Activated CD8-positive, alpha-beta memory T cell treated with anti-CD3 and anti-CD28 coated beads for 24 hours (primary cell): ENCODE results near the gene SCARB2.
A peak's percentile ranks its signal among the peaks of the same experiment; 100 is the strongest.

Source experiments
- DNase-seq: peaks from one replicate; pipeline ENCODE4 v3.0.0-alpha.2; 2020

Gene SCARB2

DNA sequence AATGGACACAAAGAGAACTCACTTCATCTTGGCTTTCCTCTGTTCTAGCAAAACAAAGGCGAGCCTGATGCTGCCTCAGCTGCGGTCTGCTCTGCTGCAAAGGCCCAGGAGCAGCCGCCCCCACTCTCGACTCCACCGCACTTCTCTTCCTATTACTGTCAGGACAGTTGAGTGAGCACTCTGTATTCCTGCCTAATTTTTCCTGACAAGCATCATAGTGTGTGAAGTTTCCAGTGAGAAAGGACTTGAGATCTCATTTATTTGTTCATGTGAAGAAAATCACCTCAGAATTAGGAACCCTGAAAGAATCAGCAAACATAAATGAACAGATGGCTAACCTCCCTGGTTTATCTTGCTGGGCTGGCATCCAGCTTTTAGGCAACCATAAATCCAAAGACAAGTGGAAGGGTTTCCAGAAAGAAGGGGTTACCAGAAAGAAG, 15.6 kb downstream of the SCARB2 start:
- DNase-seq, result no peak

DNA sequence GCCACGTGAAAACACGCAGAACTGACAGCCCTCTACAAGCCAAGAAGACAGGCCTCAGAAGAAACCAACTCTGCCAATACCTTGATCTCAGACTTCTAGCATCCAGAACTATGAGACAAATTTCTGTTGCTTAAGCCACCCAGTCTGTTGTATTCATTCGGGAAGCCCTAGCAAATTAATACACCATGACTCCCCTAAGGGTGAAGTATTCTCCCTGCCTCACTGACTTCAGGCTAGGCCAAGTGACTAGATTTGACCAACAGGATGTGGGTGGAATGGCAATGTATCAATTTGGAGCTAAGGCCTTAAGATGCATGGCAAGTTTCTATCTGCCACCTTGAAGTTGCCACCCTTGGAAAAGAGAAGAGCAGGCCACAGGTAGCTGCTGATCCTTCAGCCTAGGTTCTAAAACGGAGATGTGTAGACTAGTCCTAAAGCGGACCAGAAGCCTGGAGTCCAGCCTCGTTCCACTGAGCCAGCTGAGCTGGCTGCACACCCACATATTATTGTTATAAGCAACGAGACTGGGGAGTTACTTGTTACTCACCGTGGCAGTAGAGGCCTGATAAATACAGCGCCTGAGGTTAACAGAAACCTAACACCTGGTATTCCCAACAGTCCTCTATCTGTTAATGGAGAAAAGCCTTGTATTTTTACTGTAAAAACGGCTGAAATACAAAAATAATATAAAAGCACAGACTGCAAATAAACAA, 16.4 kb downstream of the SCARB2 start:
- DNase-seq, result no peak

DNA sequence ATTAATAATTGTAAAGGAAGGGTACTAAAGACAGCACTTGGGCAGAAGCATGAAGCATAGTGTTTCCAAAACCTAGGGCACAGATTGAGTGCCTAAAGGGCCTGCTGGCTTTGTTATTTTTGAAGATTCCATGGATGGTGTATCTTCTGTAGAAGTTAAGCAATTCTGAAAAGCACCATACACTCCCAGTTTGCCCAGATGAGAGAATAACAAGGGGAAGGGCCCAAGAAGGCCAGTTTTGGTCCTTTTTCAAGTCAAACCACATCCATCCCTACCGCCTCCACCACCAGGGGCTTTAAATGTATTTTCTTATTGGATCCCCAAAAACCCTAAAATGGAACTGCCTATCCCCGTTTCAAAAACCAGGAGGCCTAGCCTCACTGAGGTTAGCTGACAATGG, 17.2 kb downstream of the SCARB2 start:
- DNase-seq, result no peak

DNA sequence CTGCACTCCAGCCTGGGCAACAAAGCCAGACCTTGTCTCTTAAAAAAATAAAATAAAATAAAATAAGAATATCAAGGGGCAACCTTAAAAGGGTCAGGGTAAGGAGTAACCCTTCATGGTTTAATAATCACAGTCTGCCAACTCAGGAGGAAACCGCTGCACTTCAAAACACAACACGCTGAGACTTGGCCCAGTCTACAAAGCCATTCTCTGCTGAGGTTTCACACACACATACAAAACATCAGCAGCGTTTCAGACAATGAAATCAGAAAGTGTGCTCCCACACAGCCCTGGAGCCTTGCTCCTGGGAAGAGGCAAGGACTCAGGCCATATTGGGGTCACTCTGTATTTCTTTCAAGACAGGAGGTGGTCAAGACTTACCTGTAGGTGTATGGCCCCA, 18.3 kb downstream of the SCARB2 start:
- DNase-seq, result no peak

DNA sequence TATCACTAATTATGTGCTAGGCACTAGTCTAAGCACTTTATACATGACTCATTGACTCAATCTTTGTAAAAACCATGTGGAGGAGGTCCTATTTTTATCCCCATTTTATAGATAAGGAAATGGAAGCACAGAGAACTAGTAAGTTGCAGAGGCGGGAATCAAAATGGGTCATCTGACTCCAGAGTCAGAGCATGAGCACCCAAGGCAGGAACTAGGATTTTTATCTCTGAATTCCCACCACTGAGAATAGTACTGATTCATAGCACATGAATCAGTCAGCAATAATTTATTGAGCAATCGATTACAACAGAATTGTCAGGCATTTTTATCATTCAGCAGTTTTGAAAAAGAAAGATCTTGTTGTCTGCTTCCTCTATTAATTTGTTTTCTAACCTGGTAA, 19.3 kb downstream of the SCARB2 start:
- DNase-seq, result no peak

DNA sequence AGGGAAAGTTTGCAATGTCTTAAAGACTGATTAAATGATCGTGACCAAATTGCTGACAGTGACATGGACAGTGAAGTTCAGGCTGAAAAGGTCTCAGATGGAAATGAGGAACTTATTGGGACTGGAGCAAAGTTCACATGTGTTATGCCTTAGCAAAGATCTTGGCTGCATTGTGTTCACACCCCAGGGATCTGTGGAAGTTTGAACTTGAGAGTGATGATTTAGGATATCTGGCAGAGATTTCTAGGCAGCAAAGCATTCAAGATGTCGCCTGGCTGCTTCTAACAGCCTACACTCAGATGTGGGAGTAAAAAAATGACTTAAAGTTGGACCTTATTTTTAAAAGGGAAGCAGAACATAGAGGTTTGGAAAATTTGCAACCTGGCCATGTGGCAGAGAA, 21.4 kb downstream of the SCARB2 start:
- DNase-seq, result no peak

DNA sequence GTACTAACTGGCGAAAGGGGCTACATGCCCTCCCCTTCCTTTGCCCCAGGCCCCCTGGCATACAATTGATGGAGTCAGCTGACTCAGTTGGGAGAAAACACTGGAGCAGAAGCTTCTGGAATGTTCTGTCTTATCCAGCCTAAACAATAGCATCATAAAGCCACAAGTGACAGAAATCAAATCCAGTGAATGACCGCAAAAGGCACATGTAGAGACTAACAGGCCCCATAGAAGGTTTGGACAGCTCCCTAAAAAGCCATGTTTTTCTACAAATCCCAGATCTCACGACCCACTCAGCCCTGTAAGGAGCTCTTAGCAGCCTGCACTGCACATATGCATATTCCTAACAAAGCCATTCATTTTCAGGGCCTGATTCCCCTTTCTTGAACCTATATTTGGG, 25.1 kb downstream of the SCARB2 start:
- no peak for DNase-seq

DNA sequence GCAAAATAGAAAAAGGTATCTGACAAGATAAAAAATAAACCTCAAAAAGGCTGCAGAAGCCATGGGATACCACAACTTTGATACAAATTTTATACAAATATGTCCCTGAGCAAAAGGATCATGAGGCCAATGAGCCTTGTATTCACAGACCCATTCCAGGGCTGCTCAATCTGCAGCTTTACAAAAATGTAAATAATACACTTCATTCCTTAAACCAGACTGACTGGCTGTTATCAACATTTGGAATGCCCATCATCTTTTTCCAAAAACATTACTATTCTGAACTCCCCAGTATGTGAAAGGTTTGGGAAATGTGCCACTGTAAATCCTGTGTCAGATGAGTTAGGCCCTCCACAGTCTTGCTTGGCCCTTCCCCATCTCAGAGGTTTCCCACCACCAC, 25.5 kb downstream of the SCARB2 start:
- DNase-seq, result no peak

DNA sequence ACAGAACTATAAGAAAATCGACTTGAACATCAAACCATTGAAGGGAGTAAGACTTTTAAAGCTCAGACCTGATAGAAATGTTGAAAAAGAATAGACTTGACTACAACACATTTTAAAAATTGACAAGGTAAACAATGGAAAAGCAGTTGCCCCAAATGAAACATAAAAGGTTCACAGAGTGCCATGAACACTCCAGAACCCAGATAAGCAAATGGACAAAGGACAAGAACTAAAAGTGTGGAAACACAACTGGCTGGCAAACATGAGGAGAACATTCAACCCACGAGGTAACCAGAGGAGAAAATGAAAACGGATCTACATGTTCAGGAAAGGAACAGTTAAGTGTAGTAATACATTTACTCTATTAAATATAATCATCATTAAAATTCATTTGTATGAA, 26.5 kb downstream of the SCARB2 start:
- DNase-seq, result no peak

DNA sequence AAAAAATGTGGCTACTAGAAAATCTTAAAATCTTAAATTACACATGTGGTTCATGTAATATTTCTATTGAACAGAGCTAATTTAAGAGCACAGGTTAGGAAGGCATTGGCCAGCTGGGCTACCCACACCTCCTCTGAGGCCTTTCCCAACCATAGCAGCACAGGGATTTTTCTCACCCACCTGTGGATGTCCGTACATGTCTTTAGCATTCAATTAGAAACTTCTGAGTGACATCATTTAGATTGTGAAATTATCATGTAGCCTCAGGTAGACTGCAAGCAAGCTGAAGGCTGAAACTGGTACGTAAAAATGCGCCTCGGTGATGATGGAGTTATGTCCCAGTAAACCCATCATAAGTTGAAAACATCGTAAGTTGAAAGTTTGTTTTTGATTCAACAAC, 31.2 kb downstream of the SCARB2 start:
- no peak for DNase-seq

DNA sequence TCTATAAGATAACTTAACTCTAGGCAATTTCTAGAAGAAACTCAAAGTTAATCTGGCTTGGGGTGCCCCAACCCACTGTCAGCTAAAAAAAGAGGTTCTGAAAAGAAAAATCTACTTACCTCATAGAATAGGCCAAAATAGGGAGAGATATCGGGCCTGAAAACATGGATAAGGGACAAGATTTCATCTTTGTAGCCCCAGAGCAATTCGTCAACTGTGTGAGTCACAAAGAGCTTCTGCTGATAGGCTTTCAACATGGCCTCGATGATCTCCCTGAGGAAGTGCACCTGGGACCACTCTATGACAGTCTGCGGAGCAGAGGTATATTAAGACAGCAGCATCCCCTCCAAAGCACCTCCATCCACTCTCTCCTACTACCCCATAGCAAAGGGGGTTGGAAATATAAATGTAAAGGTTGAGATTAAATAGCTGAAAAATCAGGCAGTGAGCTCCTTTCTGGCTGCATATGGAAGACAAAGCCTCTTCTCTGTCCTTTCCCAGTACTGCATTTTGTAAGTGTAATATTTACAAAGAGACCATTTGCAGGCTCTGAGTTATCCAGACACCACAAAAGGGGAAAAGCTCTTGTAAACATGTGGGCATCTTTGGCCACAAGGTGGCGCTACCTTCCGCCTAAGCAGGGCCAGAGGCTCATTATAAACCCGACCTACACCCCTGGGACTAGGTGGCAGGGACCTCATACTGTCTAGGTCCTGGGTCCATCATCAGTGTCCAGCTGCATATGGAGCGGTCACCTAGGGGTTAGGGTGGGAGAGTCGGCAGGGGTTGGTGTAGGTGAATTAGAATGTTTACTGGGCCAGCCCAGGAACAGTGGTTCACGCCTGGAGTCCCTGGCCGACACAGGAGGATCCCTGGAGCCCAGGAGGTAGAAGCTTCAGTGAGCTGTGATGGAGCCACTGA, 34.0 kb downstream of the SCARB2 start:
- DNase-seq, result peak; percentile 92

DNA sequence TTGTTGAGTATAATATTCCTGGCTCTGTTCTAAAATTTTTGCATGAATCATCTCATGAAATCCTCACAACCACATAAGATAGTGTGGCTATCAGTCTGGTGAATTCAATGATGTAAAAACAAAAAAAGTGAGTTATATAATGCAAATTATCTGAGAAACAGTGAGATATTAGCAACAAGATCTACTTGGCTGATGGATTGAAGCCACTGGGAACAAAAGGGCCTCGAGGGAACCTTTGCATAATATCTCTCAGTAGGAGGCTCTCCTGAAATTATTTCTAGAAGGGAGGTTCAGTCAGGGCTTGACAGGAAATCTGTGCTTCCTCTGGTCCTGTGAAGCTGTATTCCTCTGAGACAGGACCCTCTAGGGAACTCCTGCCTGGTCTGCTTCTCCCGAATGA, 35.3 kb downstream of the SCARB2 start:
- no peak for DNase-seq

DNA sequence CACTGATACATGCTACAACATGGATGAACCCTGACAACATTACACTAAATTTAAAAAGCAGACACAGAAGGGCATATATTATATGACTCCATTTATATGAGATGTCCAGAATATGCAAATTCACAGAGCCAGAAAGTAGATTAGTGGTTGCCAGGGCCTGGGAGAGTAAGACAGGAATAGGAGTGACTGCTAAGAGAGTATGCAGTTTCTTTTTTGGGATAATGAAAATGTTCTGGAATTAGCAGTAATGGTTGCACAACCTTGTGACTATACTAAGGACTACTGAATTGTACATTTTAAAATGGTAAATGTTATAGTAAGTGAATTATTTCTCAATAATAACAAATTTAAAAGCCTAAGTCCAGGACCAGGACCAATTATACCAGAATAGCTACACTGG, 35.9 kb downstream of the SCARB2 start:
- no peak for DNase-seq

DNA sequence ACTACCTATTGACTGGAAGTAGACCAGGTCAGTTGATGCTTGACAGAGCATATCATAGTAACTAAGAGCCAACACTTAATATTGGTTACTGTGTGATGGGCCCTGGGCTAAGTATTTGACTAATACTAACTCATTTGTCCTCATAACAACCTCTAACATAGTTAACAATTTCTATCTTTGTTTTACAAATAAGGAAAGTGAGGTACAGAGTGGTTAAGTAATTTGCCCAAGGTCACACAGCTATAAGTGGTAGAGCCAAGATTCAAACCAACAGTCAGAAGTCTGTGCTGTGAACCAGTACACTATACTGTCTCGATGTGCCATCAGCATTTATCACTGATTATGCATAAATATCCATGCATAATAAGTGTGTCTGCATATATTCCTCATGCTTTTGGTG, 38.3 kb downstream of the SCARB2 start:
- DNase-seq, result no peak

DNA sequence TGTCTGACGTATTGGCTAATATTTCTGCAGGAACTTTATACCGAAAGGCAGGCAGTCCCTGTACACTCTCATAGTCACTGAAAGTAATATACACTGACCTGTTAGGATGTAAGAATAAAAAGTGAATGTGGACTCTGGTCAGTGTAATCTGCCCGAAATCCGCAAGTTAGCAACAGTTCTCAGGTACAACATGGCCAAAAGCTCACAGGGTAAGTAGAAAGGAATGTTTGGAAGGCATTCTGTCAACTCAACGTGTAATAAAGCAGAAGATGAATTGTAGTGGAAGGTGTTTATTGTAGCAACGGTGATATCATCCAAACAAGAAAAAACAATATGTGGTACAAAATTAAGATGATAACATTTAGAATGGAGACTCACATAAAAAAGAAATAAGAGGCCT, 39.4 kb downstream of the SCARB2 start:
- DNase-seq, result no peak

DNA sequence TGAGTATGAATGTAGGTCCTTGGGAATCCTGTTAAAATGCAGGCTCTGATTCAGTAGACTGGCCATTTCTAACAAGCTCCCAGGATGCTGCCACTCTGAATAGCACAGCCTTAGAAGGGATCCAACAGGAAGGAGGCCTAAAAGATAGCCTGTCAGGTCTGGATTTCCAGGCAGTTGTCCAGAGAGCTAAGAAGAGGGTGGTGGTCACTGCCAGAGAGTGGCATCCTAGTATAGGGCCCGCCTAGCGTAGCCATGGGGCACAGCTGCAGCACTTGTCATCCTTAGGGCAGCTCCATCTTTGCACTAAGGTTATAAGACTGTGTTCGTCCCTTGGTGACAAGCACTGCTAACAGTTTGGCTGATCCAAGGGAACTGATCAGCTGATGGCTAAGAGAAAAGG, 44.9 kb downstream of the SCARB2 start:
- no peak for DNase-seq

DNA sequence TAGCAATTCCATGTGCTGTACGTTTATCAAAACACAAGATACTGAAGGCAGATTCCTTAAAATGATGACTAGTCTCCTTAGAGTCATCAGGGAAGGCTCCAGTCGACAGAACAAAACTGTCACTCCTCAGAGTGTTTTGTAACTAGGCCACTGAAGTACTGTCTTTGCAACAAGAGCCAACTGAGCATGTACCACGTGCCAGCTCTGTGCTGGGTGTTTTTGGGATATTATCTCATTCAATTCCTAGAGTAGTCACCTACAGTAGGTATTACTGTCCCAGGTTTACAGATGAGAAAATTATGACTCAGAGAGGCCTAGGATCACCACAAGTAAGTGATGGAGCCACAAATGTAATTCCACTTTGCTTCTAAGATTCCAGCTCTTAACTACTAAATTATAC, 47.1 kb downstream of the SCARB2 start:
- no peak for DNase-seq

DNA sequence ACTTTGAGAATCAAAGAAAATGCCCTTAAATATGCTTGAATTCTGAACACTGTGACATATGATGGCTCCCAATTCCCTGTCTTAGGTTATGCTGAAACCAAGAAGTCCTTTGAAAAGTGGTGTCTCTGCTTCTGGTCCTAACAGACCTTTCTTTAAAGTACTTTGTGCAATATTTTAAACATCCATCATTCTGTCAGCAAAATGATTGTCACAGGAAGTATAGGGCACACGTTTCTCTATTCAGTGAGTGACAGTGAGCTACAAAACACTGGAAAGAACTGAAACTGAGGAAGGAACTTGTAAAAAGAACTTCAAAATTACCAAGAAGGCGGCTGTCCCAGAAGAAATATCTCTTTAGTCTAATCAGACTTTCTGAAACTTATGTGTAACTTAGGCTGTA, 53.3 kb downstream of the SCARB2 start:
- no peak for DNase-seq

DNA sequence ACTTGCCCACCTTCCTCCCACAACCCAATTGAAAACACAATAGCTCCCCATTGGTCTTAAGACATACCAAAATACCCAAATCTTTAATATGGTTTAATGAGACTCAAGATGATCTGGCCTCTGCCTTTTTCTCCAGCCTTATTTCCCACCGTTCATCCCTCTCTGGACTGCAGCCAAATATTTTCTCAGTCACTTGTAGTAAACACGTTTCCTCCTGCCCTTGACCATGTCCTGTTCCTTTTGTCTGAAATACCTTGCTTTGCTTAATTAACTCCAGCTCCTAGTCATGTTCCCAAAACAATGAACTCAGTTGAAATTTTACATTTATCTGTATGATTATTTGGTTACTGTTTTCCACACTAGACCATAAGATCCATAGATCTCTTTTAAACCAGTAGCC, 57.0 kb downstream of the SCARB2 start:
- no peak for DNase-seq

DNA sequence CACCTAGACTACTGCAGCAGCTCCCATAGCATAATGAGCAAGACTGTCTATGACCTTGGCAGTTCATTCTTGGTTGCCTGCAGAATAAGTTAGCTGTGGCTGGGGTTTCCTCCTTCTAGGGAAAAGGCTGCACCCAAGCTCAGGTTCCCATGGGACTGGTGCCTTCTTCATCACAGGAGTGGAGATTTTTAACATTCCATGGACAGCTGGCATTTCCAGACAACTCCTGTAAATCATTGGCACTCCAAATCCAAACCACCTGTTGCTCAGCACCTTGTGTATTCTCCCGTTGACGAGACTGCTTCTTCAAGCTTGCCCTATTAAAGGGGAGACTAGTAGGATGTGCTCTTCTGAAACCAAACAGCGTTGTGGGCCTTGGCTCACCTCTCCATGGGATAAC, 57.6 kb downstream of the SCARB2 start:
- DNase-seq, result no peak

DNA sequence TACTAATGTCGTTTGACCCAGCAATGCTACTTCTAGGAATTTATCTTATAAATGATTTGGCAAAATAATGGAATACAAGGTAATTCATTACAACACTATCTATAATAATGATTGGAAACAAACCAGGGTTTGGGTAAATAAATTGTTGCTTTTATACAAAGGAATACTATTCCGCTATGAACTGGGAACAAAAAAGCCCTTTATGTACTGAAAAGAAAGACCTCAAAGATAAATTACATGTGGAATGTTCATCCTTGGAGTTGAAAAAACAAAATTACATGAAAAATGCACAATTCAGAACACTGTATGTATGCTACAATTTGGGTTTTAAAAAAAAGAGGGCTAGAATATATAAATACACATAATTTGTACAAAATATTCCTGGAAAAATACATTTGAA, 60.3 kb downstream of the SCARB2 start:
- DNase-seq, result no peak

DNA sequence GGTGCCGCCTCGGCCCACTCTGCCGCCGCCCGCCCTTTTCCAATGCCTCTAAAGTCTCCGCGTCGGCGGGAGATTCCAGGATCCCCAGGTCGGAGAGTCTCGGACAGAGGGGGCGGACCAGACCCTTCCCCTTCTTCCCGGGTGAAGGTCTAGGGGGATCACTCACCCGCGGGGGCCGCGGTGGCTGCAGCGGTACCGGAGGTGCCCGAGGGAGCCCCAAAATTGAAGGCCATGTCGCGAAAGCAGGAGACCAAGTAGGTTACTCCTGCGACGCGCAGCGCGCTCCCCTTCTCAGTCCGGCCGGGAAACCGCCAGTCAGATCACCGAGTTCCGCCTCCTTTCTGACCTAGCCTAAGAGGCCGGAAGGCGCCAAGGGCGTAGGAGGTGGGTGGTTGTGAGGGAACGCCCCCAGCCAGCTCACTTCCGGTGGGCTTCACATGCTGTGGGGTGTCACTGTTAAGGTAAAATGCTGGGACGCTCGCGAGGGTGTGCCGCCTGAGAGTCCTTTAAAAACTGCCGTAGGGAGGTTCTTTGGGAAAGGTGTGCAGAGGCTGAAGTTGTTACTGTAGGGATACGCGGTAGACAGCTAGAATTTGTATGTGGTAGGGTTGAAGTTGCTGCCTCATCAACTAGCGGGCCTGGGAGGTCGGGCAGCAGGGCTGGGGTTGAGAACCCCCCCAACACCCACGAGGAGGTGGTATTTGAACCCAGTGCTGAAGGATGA, 65.3 kb downstream of the SCARB2 start, which contains the start of gene NUP54:
Gene NUP54 (minus strand): TSS at position 256 of the 724 bp plus-strand sequence. CDS start 23 bp downstream, at position 233.
- peak; percentile 98 for DNase-seq

DNA sequence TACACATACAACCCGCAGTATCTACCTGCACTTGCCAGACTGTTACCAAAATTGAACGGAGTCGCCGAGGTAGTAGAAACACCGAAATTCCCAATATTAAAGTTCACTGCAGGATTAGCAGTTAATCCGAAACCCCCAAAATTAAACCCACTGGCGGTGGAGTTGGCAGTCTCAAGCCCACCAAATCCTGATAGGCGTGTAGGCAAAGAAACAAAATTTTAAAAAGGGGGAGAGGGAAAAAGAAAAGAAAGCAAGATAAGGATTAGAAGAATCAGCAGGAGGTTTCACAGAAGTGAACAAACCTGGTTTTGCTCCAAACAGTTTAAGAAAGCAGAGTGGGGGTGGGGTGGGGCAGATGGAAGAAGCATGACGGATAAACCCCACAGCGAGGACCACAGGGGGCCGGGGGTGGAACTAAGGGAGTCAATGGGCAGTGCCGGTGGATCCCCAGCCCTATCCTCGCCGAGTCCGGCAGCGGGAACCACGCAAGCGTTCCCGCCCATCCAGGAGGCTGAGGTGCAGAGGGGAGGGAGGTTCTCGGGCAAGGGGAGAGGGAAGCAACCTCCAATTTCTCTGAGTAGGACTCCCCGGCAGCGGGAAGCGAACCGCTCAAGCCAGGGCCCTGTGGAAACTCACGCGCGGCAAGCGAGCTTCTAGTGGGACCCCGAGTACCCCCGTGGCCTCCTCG, 66.0 kb downstream of the SCARB2 start:
- DNase-seq, result no peak
